HG02943 (cell line): ENCODE data around the gene KRTAP17-1.

ENCODE experiments used
- ATAC-seq: cut with Tn5 transposase; IDR thresholded peaks from one replicate; pipeline ENCODE4 v1.9.1; 2021; ENCODE audit warnings: mild to moderate bottlenecking, low read depth, moderate library complexity; ENCODE audit not compliant: unreplicated experiment

KRTAP17-1 gene

GRCh38 chr17:41333098-41333497 is 17.6 kb upstream of the KRTAP17-1 start:
- no peak for ATAC-seq

- no peak for ATAC-seq
These were observed 16.7 kb upstream of the KRTAP17-1 start for GRCh38 chr17:41332239-41332638.

- ATAC-seq, result no peak
These were observed 16.1 kb upstream of the KRTAP17-1 start for GRCh38 chr17:41331606-41332005.

GRCh38 chr17:41329279-41329948 is 13.9 kb upstream of the KRTAP17-1 start:
- no peak for ATAC-seq

GRCh38 chr17:41328207-41328606 is 12.7 kb upstream of the KRTAP17-1 start:
- ATAC-seq, result no peak

- no peak for ATAC-seq
These were observed 12.1 kb upstream of the KRTAP17-1 start for GRCh38 chr17:41327411-41328120.

GRCh38 chr17:41326173-41327145 is 10.9 kb upstream of the KRTAP17-1 start:
- no peak for ATAC-seq

- no peak for ATAC-seq
These were observed 10.1 kb upstream of the KRTAP17-1 start for GRCh38 chr17:41325611-41326010.

GRCh38 chr17:41325126-41325525 is 9.6 kb upstream of the KRTAP17-1 start:
- no peak for ATAC-seq

GRCh38 chr17:41324180-41325075 is 8.9 kb upstream of the KRTAP17-1 start:
- ATAC-seq, result no peak

GRCh38 chr17:41322903-41323895 is 7.7 kb upstream of the KRTAP17-1 start:
- no peak for ATAC-seq

GRCh38 chr17:41322094-41322902 is 6.8 kb upstream of the KRTAP17-1 start:
- no peak for ATAC-seq

- no peak for ATAC-seq
These were observed 2.7 kb upstream of the KRTAP17-1 start for GRCh38 chr17:41318231-41318630.

GRCh38 chr17:41315814-41316445 is 420 bp upstream of the KRTAP17-1 start:
- no peak for ATAC-seq

GRCh38 chr17:41311111-41311510 is 4.4 kb downstream of the KRTAP17-1 start:
- ATAC-seq, result no peak

GRCh38 chr17:41308918-41309359 is 6.6 kb downstream of the KRTAP17-1 start, which contains the start of gene KRTAP16-1:
Gene KRTAP16-1 (minus strand): TSS chr17:41309309. CDS start chr17:41309253, 56 bp downstream.
- ATAC-seq, result peak; percentile 31

GRCh38 chr17:41308251-41308917 is 7.1 kb downstream of the KRTAP17-1 start:
- ATAC-seq, result peak; percentile 64
